MM.1S (cell line): ENCODE data around the gene TIE1.

ENCODE experiments used
- DNase-seq: peaks from one replicate; pipeline ENCODE4 v3.0.0-alpha.2; 2015
- H2AFZ ChIP-seq: fragments of 300-600 bp; sonication (generic); 2 replicates; pipeline ENCODE4 v1.6.0; 2016; ENCODE audit warnings: antibody characterized with exemption, low read length
- H3F3A ChIP-seq: fragments of 300-600 bp; sonication (generic); 2 replicates; pipeline ENCODE4 v1.6.1; 2016; ENCODE audit warnings: mild to moderate bottlenecking, antibody characterized with exemption, low read length, moderate library complexity, mixed read lengths; ENCODE audit not compliant: insufficient read depth
- H3K27ac ChIP-seq: fragments of 300-600 bp; sonication (generic); 2 replicates; pipeline ENCODE4 v1.5.1; 2016; ENCODE audit warnings: mild to moderate bottlenecking, low read length
- H3K27me3 ChIP-seq: fragments of 300-600 bp; sonication (generic); replicated peaks from 2 replicates; pipeline ENCODE4 v1.6.0; 2016; ENCODE audit warnings: low read length; ENCODE audit not compliant: insufficient read depth
- H3K36me3 ChIP-seq: fragments of 300-600 bp; sonication (generic); replicated peaks from 2 replicates; pipeline ENCODE4 v1.6.1; 2016; ENCODE audit warnings: mild to moderate bottlenecking, low read length, mixed read lengths; ENCODE audit not compliant: insufficient read depth
- H3K4me1 ChIP-seq: fragments of 300-600 bp; sonication (generic); 2 replicates; pipeline ENCODE4 v1.6.1; 2016; ENCODE audit warnings: low read length, mixed read lengths
- H3K4me2 ChIP-seq: fragments of 300-600 bp; sonication (generic); 2 replicates; pipeline ENCODE4 v1.6.0; 2016; ENCODE audit warnings: low read depth, low read length
- H3K4me3 ChIP-seq: fragments of 300-600 bp; sonication (generic); 2 replicates; pipeline ENCODE4 v1.5.1; 2016; ENCODE audit warnings: low read length, mixed read lengths
- H3K79me2 ChIP-seq: fragments of 300-600 bp; sonication (generic); 2 replicates; pipeline ENCODE4 v1.6.1; 2016; ENCODE audit warnings: mixed run types, low read length, mixed read lengths
- H3K9ac ChIP-seq: fragments of 300-600 bp; sonication (generic); 2 replicates; pipeline ENCODE4 v1.6.1; 2016; ENCODE audit warnings: low read length, mixed read lengths
- H3K9me2 ChIP-seq: fragments of 300-600 bp; sonication (generic); replicated peaks from 2 replicates; pipeline ENCODE4 v1.6.1; 2016; ENCODE audit warnings: mild to moderate bottlenecking, low read length, mixed read lengths; ENCODE audit not compliant: insufficient read depth
- H3K9me3 ChIP-seq: fragments of 300-600 bp; sonication (generic); replicated peaks from 2 replicates; pipeline ENCODE4 v1.6.1; 2016; ENCODE audit warnings: mild to moderate bottlenecking, low read length, mixed read lengths; ENCODE audit not compliant: insufficient read depth
- H4K20me1 ChIP-seq: fragments of 300-600 bp; sonication (generic); 2 replicates; pipeline ENCODE4 v1.6.1; 2016; ENCODE audit warnings: mild to moderate bottlenecking, low read length, moderate library complexity, mixed read lengths; ENCODE audit not compliant: insufficient read depth
- CTCF ChIP-seq: fragments of 300-600 bp; sonication (generic); IDR thresholded peaks from 2 replicates; pipeline ENCODE4 v1.5.1; 2016; ENCODE audit warnings: antibody characterized with exemption, low read length, mixed read lengths
- EZH2 ChIP-seq: fragments of 300-600 bp; sonication (generic); optimal IDR thresholded peaks from 2 replicates; pipeline ENCODE3; 2017; ENCODE audit warnings: low read depth, mild to moderate bottlenecking, antibody characterized with exemption, low read length, mixed read lengths
- EZH2phosphoT487 ChIP-seq: fragments of 300-600 bp; sonication (generic); IDR thresholded peaks from 2 replicates; pipeline ENCODE4 v1.6.1; 2018; ENCODE audit warnings: antibody characterized with exemption, low read length

Gene TIE1

DNA sequence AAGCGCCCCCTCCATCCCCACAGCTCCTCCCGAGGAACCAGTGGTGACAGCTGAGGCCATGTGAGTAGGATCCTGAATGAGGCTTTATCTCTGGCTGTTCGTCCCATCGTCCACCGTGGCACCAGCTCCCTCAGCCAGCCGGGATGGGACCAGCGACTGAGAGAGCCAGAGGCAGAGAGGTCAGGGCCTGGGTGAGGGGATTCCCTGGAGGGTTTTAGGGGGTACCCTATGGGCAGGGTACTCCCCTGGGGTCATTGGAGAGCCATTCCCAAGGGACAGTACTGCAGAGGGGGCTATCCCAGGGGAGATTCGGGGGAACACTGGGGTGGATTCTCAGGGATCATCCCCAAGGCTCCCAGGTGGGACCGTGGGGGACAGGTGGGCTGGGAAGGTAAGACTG, 28.6 kb upstream of the TIE1 start:
- Histone ChIP-seq H2AFZ (no peak overlapping the region), H3K4me1 (0 out of 2 replicates have a peak, but pooled peaks cover 5% of the 10 kb centered on the region), H3F3A (no peaks in the 10 kb centered on the region), H3K4me3 (no peak overlapping the region), H3K27me3 (no peaks in the 10 kb centered on the region), H3K9ac (no peak overlapping the region), H3K36me3 (no peaks in the 10 kb centered on the region), H4K20me1 (no peaks in the 10 kb centered on the region), H3K9me3 (no peaks in the 10 kb centered on the region), H3K4me2 (no peak overlapping the region), H3K9me2 (no peaks in the 10 kb centered on the region), H3K79me2 (no peaks in the 10 kb centered on the region), H3K27ac (no peak overlapping the region)
- DNase-seq, result no peak
- TF ChIP-seq EZH2phosphoT487 (no peak), CTCF (no peak), EZH2 (no peak)

GRCh38 chr1:43272576-43273571, 27.9 kb upstream of the TIE1 start:
- Histone ChIP-seq H3K4me3 (no peak overlapping the region), H4K20me1 (no peaks in the 10 kb centered on the region), H3K9ac (no peak overlapping the region), H3K9me3 (no peaks in the 10 kb centered on the region), H3F3A (no peaks in the 10 kb centered on the region), H3K27ac (no peak overlapping the region), H2AFZ (no peak overlapping the region), H3K36me3 (no peaks in the 10 kb centered on the region), H3K27me3 (no peaks in the 10 kb centered on the region), H3K4me2 (no peak overlapping the region), H3K9me2 (no peaks in the 10 kb centered on the region), H3K4me1 (0 out of 2 replicates have a peak, but pooled peaks cover 5% of the 10 kb centered on the region), H3K79me2 (no peaks in the 10 kb centered on the region)
- TF ChIP-seq CTCF, result no peak
- no peak for TF ChIP-seq EZH2phosphoT487
- no peak for TF ChIP-seq EZH2
- DNase-seq, result no peak

DNA sequence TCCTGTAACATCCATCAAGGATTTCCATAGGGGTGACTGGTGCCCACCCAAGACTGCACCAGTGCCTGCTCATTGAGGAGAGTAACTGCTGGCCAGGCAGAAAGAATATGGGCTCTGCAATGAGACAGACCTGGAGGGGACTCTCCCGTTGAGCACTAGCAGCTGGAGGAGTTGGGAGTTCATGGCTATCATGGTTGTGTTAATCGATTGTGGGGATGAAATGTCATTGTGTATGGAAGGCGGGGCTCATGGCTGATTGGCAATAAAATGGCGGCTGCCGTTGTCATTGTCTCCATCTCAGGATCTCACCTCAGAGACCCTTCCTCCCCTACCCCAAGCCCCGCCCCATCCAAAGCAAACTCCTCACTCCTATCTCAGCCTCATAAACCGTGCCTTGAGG, 27.1 kb upstream of the TIE1 start:
- H3F3A ChIP-seq, result no peaks in the 10 kb centered on the region
- H3K4me1 ChIP-seq, result 0 out of 2 replicates have a peak, but pooled peaks cover 5% of the 10 kb centered on the region
- H3K9ac ChIP-seq, result no peak overlapping the region
- H3K79me2 ChIP-seq, result no peaks in the 10 kb centered on the region
- H3K27ac ChIP-seq, result no peak overlapping the region
- no peak overlapping the region for H2AFZ ChIP-seq
- no peaks in the 10 kb centered on the region for H3K27me3 ChIP-seq
- no peaks in the 10 kb centered on the region for H3K9me2 ChIP-seq
- no peaks in the 10 kb centered on the region for H3K9me3 ChIP-seq
- H3K36me3 ChIP-seq, result no peaks in the 10 kb centered on the region
- H3K4me3 ChIP-seq, result no peak overlapping the region
- no peaks in the 10 kb centered on the region for H4K20me1 ChIP-seq
- TF ChIP-seq EZH2phosphoT487, result no peak
- no peak for TF ChIP-seq EZH2
- TF ChIP-seq CTCF, result no peak
- no peak overlapping the region for H3K4me2 ChIP-seq
- no peak for DNase-seq
